ENCODE measurements around the gene KCTD3.

GRCh38 chr1:215636258-215636965, 69.3 kb downstream of the KCTD3 start:
- TF ChIP-seq CTCF (IDR thresholded peaks at IDR 0.05; ENCODE audit: insufficient read depth, low read length), result no peak
- no peak for TF ChIP-seq POLR2AphosphoS5 (IDR thresholded peaks at IDR 0.05; ENCODE audit: low read depth)
- no peak for TF ChIP-seq REST (IDR thresholded peaks at IDR 0.05; ENCODE audit: insufficient replicate concordance, low read depth)
- TF ChIP-seq GABPA (IDR thresholded peaks at IDR 0.05; ENCODE audit: low read depth), result no peak

Measured in HL-60 (cell line).